CD4-positive, alpha-beta T cell treated with Interleukin-15 for 1 hour (primary cell): ENCODE results near the gene MYOD1.

Experiments
- DNase-seq: peaks from one replicate; pipeline ENCODE4 v3.0.0-alpha.2; 2020

MYOD1 gene

GRCh38 chr11:17751558-17751957 is 32.2 kb downstream of the MYOD1 start:
- no peak for DNase-seq

- DNase-seq, result no peak
Observed at GRCh38 chr11:17752144-17752543, 32.8 kb downstream of the MYOD1 start.

- DNase-seq, result no peak
Observed at GRCh38 chr11:17753153-17753552, 33.8 kb downstream of the MYOD1 start.

GRCh38 chr11:17753641-17754040 is 34.3 kb downstream of the MYOD1 start:
- DNase-seq, result no peak

- DNase-seq, result no peak
Observed at GRCh38 chr11:17755891-17756290, 36.5 kb downstream of the MYOD1 start.

- DNase-seq, result no peak
Observed at GRCh38 chr11:17760102-17761029, 41.0 kb downstream of the MYOD1 start.

- no peak for DNase-seq
Observed at GRCh38 chr11:17762309-17762974, 43.1 kb downstream of the MYOD1 start.

GRCh38 chr11:17763244-17763643 is 43.9 kb downstream of the MYOD1 start:
- DNase-seq, result no peak

GRCh38 chr11:17763703-17764102 is 44.3 kb downstream of the MYOD1 start:
- no peak for DNase-seq

GRCh38 chr11:17764446-17765218 is 45.3 kb downstream of the MYOD1 start:
- no peak for DNase-seq

- DNase-seq, result no peak
Observed at GRCh38 chr11:17765356-17766072, 46.1 kb downstream of the MYOD1 start.

- DNase-seq, result no peak
Observed at GRCh38 chr11:17766073-17766359, 46.6 kb downstream of the MYOD1 start.

GRCh38 chr11:17766590-17766989 is 47.2 kb downstream of the MYOD1 start:
- DNase-seq, result no peak

GRCh38 chr11:17767301-17767885 is 48.0 kb downstream of the MYOD1 start:
- DNase-seq, result no peak

- DNase-seq, result no peak
Observed at GRCh38 chr11:17767914-17768313, 48.5 kb downstream of the MYOD1 start.

GRCh38 chr11:17768547-17768946 is 49.2 kb downstream of the MYOD1 start:
- DNase-seq, result no peak

- DNase-seq, result no peak
Observed at GRCh38 chr11:17769218-17769617, 49.8 kb downstream of the MYOD1 start.

- no peak for DNase-seq
Observed at GRCh38 chr11:17770048-17770652, 50.8 kb downstream of the MYOD1 start.

- no peak for DNase-seq
Observed at GRCh38 chr11:17770917-17771316, 51.5 kb downstream of the MYOD1 start.

- DNase-seq, result no peak
Observed at GRCh38 chr11:17771415-17771814, 52.0 kb downstream of the MYOD1 start.
